ENCODE measurements around the gene UTP4.
"Not testable (repeated sequence)": the region's sequence is repeated elsewhere in the genome, so short reads cannot be mapped to it uniquely, and the experiment has no call there.

The UTP4 gene

DNA sequence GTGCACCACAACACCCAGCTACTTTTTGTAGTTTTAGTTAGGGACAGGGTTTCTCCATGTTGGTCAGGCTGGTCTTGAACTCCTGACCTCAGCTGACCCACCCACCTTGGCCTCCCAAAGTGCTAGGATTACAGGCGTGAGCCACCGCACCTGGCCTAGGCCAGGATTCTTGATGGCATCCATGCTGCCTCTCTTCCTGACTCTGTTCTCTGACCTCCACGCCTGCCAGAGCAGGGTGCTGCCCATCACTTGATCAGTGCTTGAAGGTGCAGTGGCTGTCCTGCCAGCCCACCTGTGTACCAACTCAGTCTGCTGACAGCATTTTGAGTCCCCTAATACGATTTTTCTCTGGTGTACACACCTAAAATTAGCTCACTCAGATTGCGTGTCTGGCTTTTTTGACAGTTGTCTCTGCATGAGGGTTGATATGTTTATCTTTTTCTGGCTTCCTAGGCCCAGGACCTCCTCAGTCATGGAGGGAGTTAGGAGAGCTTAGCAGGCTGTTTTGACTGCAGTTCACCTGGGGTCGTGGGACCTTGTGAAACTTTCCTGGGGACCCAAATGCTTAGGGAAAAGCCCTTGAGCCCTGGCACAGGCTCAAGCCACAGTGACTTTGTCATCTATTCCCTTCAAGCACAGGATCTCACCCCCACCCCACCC lies 21.1 kb upstream of the UTP4 start:
- DNase-seq = no peak

DNA sequence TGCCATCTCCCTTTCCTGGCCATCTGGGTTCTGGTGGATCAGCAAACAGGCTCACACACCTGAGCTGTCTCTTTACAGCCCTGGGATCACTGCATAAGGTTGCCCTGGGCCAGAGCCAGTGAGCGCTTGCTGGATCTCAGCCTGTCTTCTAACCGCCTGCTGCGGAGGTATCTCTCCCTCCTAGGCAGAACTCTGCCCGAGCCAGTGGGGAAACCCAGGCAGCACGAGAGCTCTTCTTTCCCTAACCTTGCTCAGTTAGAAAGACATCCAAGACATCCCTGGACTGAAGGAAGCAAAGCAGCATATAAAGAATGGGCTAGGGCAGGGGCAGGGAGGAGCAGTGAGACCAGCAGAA lies 20.6 kb upstream of the UTP4 start:
- no peak for DNase-seq

DNA sequence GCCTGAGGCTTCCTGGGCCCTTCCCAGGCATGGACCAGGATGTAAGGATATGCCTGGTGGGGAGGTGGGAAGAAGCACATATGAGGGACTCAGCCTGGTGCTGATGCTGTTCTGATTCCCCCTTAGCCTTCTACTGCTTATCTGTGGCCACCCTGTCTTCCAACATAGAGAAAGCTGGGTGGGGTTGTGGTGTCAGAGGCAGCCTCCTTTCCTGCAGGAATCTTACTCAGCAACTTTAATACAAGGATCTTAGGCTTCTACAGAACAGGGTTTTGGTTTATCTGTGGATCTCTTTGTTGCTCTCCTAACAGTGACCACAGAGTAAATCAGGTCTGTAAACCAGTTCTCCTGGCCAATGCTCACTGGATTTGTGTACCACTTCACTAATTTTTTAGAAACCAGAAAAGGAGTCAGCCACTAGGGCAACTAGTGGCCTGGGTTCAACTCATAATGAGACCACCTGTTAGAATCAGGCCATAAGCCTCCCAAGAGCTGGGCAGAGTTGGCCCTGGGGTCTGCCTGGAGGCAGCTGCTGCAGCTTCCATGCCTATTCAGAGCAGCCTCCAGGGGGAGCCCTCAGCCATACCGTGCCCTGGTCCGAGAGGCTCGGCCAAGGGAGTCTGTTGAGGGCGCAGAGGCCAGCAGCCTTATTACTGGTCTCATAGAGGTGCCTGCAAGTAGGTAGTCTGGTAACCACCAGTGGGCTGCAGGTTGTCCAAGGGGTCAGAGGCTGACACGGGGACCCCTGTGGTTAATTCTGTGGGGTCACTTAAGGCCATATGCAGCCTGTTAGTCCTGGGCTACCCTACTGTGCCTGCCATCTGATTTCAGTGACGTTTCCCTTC lies 19.9 kb upstream of the UTP4 start:
- DNase-seq = no peak

DNA sequence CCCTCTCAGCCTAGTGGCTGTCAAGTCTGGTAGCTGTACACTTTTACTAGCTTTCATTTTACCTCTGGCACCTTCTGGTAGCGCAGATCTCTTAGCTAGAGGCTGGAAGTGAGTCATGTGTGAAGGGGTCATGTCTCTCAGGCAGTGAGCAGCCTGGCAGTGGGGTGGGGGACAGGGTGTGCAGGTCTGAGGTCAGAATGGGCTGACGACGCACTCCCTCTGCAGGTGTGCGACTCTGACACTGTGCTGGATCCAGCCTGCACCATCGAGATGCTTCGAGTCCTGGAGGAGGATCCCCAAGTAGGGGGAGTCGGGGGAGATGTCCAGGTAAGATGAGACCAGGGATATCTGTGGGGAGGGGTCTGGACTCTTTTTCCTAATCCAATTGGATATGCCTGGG lies 19.2 kb upstream of the UTP4 start:
- no peak for DNase-seq

DNA sequence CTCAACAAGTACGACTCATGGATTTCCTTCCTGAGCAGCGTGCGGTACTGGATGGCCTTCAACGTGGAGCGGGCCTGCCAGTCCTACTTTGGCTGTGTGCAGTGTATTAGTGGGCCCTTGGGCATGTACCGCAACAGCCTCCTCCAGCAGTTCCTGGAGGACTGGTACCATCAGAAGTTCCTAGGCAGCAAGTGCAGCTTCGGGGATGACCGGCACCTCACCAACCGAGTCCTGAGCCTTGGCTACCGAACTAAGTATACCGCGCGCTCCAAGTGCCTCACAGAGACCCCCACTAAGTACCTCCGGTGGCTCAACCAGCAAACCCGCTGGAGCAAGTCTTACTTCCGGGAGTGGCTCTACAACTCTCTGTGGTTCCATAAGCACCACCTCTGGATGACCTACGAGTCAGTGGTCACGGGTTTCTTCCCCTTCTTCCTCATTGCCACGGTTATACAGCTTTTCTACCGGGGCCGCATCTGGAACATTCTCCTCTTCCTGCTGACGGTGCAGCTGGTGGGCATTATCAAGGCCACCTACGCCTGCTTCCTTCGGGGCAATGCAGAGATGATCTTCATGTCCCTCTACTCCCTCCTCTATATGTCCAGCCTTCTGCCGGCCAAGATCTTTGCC lies 18.0 kb upstream of the UTP4 start:
- DNase-seq = no peak

DNA sequence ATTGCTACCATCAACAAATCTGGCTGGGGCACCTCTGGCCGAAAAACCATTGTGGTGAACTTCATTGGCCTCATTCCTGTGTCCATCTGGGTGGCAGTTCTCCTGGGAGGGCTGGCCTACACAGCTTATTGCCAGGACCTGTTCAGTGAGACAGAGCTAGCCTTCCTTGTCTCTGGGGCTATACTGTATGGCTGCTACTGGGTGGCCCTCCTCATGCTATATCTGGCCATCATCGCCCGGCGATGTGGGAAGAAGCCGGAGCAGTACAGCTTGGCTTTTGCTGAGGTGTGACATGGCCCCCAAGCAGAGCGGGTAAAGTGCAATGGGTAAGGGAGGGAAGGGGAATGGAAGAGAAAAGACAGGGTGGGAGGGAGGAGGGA lies 17.5 kb upstream of the UTP4 start:
- no peak for DNase-seq

DNA sequence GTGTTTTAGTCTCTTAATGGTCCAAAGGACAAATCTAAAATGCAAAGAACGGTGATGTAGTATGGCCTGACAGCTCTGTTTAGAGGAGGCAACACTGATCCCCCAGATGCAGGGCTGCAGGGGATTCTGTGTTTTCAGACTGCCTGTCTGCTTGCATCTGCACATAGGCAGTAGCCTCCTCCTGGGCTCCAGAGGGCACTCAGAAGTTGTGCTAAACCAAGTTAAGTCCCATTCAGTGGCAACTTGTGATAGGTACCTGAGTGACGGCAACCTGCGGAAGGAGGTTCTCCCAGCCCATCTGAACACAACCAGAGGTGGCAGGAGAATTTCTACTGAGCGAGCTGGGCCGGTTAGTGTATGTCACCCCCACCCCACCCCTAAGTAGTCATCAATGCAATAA lies 17.1 kb upstream of the UTP4 start:
- no peak for DNase-seq

DNA sequence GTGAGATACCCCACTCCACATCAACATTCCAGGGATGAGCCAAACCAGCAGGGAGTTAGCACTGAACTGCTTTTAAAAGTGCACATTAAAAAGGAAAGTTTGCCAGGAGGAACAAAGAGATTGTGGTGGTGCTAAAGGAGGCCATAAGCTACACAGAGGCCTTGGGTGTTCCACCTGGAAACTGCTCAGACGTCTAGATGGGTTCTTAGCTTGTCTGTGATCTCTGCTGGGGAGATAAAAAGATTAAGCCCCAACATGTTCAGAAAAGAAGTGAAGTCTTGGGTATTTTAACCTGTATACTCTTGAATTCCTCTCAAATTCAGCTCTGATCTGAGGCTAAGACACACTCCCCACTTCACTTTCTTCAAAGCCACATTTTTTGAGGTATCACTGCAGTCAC lies 16.6 kb upstream of the UTP4 start:
- DNase-seq = no peak

DNA sequence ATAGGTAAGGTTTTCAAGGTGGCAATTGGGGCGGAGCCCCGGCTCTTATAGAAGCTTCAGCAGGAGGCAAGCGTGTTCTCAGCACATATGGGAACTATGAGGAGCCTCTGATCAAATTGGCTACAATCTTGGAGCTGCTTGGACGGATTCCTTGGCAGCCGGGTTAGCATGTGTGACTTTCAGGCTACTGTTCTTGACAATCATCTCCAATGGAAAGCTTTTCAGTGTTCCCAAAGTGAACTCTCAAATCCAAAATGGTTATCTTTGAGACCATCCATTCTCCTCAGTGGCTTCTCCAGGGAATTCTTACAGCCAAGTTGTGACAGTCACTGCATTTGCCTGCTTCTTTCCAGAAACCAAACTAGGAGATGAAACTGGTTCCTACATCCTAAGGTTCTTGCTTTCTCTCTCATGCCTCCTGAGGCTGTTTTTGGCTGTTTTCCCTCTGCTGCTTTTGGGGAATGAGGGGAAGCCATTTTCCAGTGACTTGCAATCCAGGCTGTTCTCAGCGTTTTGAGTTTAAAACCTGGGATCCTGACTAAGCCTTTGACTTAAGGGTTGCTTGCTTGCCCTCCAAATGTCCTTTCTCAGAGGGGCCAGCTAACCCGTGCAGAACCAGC lies 16.1 kb upstream of the UTP4 start:
- no peak for DNase-seq

DNA sequence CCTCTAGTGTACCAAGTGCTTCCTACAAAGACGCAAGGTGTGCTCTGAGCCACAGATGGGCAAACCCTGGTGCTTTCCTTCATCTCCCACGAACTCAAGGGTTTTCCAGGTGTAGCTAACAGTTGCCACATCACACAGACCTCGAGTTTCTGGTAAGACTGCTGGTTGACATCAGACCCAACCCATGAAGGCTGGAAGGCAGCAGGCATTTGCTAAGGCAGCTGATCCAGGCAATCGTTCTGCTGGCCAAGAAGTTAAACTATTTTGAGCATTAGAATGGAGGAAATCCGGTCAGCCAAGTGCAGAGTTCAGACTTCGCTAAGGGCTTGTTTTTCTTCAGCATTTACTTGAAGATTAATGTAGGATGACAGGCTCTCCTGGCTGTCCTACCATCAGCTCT lies 15.5 kb upstream of the UTP4 start:
- DNase-seq = no peak

DNA sequence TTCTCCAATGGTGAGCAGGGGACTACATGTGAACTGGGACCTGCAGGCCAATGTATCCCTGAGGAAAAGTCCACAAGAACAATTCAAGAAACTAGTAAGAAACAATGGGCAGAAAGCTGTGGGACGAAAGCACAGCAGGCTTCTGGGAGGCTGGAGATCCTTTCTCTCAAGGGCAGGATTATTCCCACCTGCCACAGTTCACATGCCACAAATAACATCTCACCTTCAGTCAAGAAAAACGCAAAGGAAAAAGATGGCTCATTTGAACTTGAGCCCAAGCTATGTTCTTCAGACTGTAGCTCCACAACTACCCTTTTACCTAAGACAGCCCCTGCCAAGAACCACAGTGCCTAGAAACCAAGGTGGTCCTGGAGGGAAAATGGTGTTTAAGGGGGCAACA lies 14.0 kb upstream of the UTP4 start:
- no peak for DNase-seq

DNA sequence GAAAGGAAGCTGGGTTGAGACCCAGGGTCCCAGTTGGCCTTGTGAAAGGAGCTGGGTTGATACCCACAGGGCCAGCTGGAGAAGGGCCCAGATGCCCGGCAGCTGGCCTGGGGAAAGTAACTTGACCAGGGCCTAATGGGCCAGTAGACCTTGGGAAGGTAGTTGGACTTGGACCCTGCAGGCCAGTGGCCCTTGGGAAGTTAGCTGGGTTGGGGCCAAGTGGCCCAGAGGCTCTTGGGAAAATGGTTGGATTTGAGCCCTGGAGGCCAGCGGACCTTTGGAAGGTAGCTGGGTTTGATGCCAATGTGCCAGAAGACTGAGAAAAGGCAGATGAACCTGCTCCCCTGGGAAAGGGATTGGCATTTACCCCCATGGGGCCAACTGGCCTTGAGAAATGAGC lies 13.5 kb upstream of the UTP4 start:
- DNase-seq = no peak

DNA sequence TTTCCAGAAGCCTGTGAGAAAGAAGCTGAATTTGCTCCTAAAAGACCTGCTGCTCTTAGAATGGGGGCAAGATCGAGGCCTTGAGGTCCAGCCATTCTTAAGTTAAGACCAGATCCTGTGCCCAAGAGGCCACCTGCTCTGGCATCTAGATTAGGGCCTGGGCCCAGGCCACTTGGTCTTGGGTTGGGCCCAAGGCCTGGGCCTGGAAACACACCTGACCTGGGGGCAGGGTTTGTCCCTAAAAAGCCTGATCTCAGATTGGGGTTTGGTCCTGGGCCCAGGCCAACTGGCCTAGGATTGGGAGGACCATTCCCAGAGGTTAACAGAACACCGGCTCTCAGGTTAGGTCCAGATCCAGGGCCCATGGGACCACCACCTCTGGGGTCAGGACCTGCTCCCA lies 12.9 kb upstream of the UTP4 start:
- no peak for DNase-seq

DNA sequence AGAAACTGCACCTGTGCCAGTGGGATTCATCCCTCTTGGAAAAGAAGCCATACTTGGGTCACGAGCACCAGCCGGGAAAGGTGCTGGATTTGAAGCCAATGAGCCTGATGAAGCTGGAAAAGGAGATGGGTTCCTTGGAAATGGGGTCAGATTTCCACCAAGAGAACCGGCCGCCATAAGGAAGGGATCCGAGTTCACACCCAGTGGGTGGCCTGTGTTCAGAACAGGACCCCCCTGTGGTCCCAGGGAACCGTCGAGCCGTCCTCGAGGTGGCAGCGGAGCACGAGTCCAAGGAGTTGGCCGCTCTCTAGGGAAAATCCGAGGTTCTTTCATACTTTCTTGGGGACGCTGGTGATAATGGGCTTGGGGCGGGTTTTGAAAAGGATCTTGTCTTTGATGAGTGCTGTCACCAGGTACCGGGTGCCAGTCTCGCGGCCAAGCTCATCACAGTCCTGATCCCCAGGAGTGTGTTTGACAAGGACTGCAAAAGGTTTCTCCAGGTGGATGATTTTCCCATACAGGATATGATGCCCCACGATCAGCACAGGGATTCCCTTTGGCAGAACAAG lies 12.3 kb upstream of the UTP4 start:
- DNase-seq = no peak

DNA sequence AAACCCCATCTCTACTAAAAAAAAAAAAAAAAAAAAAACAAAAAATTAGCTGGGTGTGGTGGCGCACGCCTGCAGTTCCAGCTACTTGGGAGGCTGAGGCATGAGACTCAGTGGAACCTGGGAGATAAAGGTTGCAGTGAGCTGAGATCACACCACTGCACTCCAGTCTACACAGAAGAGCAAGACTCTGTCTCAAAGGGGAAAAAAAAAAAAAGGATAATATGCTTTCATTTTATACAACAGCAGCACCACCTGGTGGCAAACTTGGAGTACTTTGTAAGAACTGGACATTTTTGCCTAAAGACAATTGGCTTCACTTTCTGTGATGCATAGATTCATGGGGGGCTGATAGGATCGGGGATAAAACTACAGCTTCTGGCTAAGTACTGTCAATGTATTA lies 8.5 kb upstream of the UTP4 start:
- no peak for DNase-seq

DNA sequence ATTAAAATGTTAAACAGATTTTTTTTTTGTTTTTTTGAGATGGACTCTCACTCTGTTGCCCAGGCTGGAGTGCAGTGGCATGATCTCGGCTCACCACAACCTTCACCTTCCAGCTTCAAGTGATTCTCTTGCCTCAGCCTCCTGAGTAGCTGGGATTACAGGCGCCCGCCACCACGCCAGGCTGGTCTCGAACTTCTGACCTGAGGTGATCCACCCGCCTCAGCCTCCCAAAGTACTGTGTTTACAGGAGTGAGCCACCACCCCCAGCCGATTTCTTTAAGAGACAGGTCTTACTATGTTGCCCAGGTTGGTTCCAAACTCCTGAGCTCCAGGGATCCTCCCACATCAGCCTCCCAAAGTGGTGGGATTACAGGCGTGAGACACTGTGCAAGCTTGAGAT lies 8.0 kb upstream of the UTP4 start:
- DNase-seq = not testable (repeated sequence)

DNA sequence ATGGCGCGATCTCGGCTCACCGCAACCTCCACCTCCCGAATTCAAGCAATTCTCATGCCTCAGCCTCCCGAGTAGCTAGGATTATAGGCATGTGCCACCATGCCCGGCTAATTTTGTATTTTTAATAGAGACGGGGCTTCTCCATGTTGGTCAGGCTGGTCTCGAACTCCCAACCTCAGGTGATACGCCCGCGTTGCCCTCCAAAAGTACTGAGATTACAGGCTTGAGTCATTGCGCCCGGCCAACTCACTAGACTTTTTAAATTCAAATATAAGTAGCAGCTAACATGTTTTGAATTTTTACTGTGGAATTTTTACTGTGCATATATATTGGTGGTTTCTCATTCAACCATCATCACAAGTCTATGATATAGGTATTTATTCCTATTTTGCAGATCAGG lies 7.5 kb upstream of the UTP4 start:
- not testable (repeated sequence) for DNase-seq

DNA sequence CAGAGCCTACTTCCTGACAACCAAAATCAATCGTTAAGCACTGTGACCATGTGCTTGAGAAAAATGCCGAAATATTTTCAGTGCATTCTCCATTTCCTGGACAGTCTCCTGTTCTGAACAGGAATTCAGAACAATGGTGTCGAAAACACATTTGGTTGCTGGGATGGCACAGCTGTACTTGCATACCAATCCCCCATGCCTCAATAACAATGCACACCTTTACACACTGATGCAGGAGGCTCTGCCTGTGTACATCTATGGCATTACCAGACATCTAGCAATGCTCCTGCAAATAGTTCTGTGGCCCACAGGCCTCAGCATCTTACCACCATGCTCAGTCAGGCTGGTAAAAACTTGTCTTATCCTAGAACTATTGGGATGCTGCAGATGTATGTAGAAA lies 6.2 kb upstream of the UTP4 start:
- DNase-seq = no peak

DNA sequence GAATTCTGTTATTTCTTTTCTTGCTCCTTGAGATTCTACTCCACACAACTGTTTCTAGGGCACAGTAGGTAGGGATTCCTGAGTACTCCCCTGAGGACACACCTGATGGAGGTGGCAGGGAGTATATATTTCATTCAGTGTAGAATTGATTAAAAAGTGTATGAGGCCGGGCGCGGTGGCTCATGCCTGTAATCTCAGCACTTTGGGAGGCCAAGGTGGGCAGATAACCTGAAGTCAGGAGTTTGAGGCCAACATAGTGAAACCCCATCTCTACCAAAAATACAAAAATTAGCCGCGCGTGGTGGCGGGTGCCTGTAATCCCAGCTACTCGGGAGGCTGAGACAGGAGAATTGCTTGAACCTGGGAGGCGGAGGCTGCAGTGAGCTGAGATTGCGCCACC lies 5.6 kb upstream of the UTP4 start:
- DNase-seq = not testable (repeated sequence)

DNA sequence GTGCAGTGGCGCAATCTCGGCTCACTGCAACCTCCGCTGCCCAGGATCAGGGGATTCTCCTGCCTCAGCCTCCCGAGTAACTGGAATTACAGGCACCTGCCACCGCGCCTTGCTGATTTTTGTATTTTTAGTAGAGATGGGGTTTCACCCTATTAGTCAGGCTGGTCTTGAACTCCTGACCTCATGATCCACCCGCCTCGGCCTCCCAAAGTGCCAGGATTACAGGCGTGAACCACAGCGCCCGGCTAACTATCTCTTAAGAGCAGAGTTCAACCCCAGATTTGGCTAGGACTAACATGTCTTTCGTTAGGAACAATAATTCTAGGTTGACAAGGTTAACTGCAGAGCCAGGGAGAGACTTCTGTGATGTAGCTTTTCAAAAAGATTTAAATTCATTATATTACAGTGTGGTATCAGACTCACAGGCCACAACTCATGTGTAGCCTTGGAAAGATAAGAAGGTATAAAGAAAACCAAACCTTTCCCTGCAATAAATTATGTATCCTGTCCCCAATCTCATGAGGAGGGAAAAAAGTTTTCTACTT lies 4.4 kb upstream of the UTP4 start:
- DNase-seq = no peak

DNA sequence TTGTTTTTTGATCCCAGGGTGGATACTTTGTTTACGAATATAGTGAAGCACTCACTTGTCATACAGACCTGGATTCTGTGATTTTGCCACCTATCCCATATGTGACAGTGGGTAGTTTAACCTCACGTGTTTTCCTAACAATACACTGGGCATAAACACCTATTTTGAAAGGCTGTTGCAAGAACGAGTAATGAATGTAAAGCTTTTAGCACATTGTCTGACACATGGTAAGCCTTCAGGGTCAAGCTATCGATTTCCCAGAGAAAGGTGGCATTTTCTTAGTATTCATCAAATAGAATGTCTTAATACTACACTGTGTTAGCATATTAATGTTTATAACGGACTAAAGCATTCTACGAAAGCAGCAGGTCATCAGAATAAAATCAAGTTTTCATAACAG lies 2.0 kb upstream of the UTP4 start:
- DNase-seq = no peak

DNA sequence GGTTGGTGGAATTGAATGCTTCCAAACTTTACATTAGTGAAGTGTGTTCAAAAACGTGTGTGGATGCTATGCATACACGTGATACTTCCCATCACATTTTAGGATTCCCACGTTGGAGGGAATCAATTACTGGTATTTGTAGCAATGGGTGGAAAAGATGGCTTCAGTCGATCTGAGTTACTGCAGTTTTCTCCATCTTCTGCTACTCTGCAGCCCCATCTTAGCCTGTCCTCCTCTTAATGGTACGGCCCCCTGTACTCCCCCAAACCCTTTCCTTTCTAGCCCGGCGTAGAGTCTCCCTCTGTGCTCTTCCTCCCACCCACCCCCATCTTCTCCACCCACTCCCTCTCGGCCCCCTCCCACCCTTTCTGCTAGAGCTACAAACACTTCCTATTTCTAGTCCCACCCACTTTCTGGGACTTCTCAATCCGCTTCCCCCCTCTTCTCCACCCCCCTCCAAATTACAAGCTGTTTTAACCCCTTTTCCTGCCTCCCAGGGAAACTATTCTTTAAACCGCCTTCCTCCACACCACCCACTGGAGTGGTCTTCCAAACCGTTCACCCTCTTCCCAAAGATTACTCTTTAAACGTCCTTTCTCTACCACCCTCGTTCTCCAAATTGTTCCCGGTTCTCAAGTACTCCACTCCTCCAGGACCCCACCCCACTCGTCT lies 1.1 kb upstream of the UTP4 start:
- no peak for DNase-seq
